PC-3 (cell line): ENCODE results near the gene FKBP1A. TPM values are rescaled to one million over a fixed set of nuclear protein-coding genes. Genes with fewer than 3 reads are reported as not detected.

Experiments
- ATAC-seq: fragments of 200-7000 bp; cut with Tn5 transposase; 2 replicates; pipeline ENCODE4 v1.9.1; 2020; ENCODE audit warnings: mild to moderate bottlenecking, moderate library complexity
- BruUV-seq: library from RNA; stranded (reverse); fragments of 400-500 nt; replicated peaks from 2 replicates; lab custom pipeline; 2021; lab: Mats Ljungman, UMichigan
- CTCF ChIA-PET: fragments of 300-600 bp; sonication (Branson Sonifier 250); formaldehyde crosslinking; loops from one replicate; lab custom pipeline; 2022; ENCODE audit warnings: antibody characterized with exemption; lab: Charles Lee
- POLR2A ChIA-PET: fragments of 300-600 bp; sonication (Branson Sonifier 250); formaldehyde crosslinking; loops from one replicate; lab custom pipeline; 2022; ENCODE audit warnings: antibody characterized with exemption; ENCODE audit not compliant: unreplicated experiment; lab: Charles Lee
- DNase-seq: peaks from one replicate; pipeline ENCODE4 v3.0.0-alpha.2; 2015
- H2AFZ ChIP-seq: fragments of 300-600 bp; sonication (generic); 2 replicates; pipeline ENCODE4 v1.6.0; 2016; ENCODE audit warnings: antibody characterized with exemption, low read length
- H3F3A ChIP-seq: fragments of 300-600 bp; sonication (generic); one replicate; pipeline ENCODE4 v1.6.0; 2017; ENCODE audit warnings: antibody characterized with exemption, low read length, control low read depth, mild to moderate bottlenecking; ENCODE audit not compliant: unreplicated experiment
- H3K27ac ChIP-seq: fragments of 300-600 bp; sonication (generic); 2 replicates; pipeline ENCODE4 v1.5.1; 2016; ENCODE audit warnings: mild to moderate bottlenecking, low read length
- H3K27me3 ChIP-seq: fragments of 300-600 bp; sonication (generic); 2 replicates; pipeline ENCODE4 v1.6.1; 2016; ENCODE audit warnings: low read length, mixed read lengths
- H3K36me3 ChIP-seq: fragments of 300-600 bp; sonication (generic); 2 replicates; pipeline ENCODE4 v1.6.1; 2016; ENCODE audit warnings: low read depth, mixed run types, low read length, mixed read lengths
- H3K4me1 ChIP-seq: fragments of 300-600 bp; sonication (generic); 2 replicates; pipeline ENCODE4 v1.5.1; 2016; ENCODE audit warnings: low read length; ENCODE audit not compliant: insufficient read depth
- H3K4me2 ChIP-seq: fragments of 300-600 bp; sonication (generic); 2 replicates; pipeline ENCODE4 v1.6.0; 2016; ENCODE audit warnings: low read length
- H3K4me3 ChIP-seq: fragments of 300-600 bp; sonication (generic); 2 replicates; pipeline ENCODE4 v1.5.1; 2016; ENCODE audit warnings: mild to moderate bottlenecking, low read length, mixed read lengths
- H3K79me2 ChIP-seq: fragments of 300-600 bp; sonication (generic); 2 replicates; pipeline ENCODE4 v1.6.1; 2017; ENCODE audit warnings: low read length, mixed read lengths
- H3K9ac ChIP-seq: fragments of 300-600 bp; sonication (generic); 2 replicates; pipeline ENCODE4 v1.6.0; 2016; ENCODE audit warnings: mild to moderate bottlenecking, low read length
- H3K9me2 ChIP-seq: fragments of 300-600 bp; sonication (generic); replicated peaks from 2 replicates; pipeline ENCODE4 v1.6.1; 2016; ENCODE audit warnings: mixed run types, low read length, mixed read lengths
- H3K9me3 ChIP-seq: fragments of 300-600 bp; sonication (generic); 2 replicates; pipeline ENCODE4 v1.6.1; 2016; ENCODE audit warnings: low read length, mixed read lengths
- H4K20me1 ChIP-seq: fragments of 300-600 bp; sonication (generic); 2 replicates; pipeline ENCODE4 v1.6.1; 2016; ENCODE audit warnings: low read length, mixed read lengths
- EZH2 ChIP-seq: fragments of 300-600 bp; sonication (generic); IDR thresholded peaks from one replicate; pipeline ENCODE4 v1.6.1; 2017; ENCODE audit warnings: antibody characterized with exemption, mild to moderate bottlenecking, low read length; ENCODE audit not compliant: unreplicated experiment
- EZH2phosphoT487 ChIP-seq: fragments of 300-600 bp; sonication (generic); IDR thresholded peaks from 2 replicates; pipeline ENCODE4 v1.6.1; 2018; ENCODE audit warnings: mild to moderate bottlenecking, antibody characterized with exemption, low read length, borderline replicate concordance
- intact Hi-C: fragments of 100-400 bp; cut with micrococcal nuclease; formaldehyde crosslinking; loops from 2 replicates; pipeline ENCODE4 v1.9.0; 2023
- total RNA-seq: library from RNA; depleted of rRNA; stranded (reverse); fragments of >200 nt; gene quantifications from 2 replicates; pipeline ENCODE4 v1.2.3, GENCODE V29; 2014
- TF ChIP-seq, protein P1 (sequence below): fragments of 300-600 bp; sonication (generic); conservative IDR thresholded peaks from 2 replicates; pipeline ENCODE4 v1.5.1; 2017; ENCODE audit warnings: antibody characterized with exemption, low read depth, mild to moderate bottlenecking, low read length

FKBP1A gene
- total RNA-seq, 1 experiment from 2014 or later = 178 TPM

DNA sequence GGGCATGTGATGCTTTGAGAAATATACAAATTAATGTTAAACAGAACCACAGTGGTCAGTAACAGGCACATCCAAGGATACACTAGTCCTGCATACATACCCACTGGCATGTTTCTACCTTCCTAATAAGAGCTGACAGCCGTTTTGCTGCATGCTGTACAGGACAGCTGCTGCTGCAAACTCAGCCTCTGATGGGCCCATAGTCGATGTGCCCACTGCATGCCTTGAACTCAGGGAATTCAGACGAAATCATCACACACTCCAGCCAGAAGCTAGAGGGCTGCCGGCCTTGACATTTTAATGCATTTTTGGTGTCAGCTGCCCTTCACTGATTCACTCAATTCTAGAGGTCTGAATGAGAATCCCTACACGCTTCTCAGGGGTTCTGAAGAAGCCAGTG is 29.3 kb downstream of the FKBP1A start:
- no peak overlapping the region for H3K4me2 ChIP-seq
- H4K20me1 ChIP-seq = no peaks in the 10 kb centered on the region; the same call in 1 of the 2 replicates
- no peak overlapping the region for H3K9ac ChIP-seq
- H3K9me3 ChIP-seq = no peaks in the 10 kb centered on the region
- peaks cover 44% of the 10 kb centered on the region for H3K36me3 ChIP-seq
- peaks cover 15% of the 10 kb centered on the region; the same call in 1 of the 2 replicates for H3K79me2 ChIP-seq
- no peaks in the 10 kb centered on the region for H3K9me2 ChIP-seq
- peaks cover 5% of the 10 kb centered on the region for H3K4me1 ChIP-seq
- intact Hi-C loops = no loop called here
- ATAC-seq (no peak), DNase-seq (no peak)
- no peaks in the 10 kb centered on the region for H3F3A ChIP-seq
- BruUV-seq = no TSS peak
- H3K4me3 ChIP-seq = no peak overlapping the region
- CTCF ChIA-PET = no interaction called here
- no peak overlapping the region for H2AFZ ChIP-seq
- POLR2A ChIA-PET = no interaction called here
- no peak overlapping the region for H3K27ac ChIP-seq
- TF ChIP-seq, protein P1, sequence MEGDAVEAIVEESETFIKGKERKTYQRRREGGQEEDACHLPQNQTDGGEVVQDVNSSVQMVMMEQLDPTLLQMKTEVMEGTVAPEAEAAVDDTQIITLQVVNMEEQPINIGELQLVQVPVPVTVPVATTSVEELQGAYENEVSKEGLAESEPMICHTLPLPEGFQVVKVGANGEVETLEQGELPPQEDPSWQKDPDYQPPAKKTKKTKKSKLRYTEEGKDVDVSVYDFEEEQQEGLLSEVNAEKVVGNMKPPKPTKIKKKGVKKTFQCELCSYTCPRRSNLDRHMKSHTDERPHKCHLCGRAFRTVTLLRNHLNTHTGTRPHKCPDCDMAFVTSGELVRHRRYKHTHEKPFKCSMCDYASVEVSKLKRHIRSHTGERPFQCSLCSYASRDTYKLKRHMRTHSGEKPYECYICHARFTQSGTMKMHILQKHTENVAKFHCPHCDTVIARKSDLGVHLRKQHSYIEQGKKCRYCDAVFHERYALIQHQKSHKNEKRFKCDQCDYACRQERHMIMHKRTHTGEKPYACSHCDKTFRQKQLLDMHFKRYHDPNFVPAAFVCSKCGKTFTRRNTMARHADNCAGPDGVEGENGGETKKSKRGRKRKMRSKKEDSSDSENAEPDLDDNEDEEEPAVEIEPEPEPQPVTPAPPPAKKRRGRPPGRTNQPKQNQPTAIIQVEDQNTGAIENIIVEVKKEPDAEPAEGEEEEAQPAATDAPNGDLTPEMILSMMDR = no peak
- TF ChIP-seq EZH2phosphoT487 (no peak), EZH2 (no peak)
- no peaks in the 10 kb centered on the region for H3K27me3 ChIP-seq

DNA sequence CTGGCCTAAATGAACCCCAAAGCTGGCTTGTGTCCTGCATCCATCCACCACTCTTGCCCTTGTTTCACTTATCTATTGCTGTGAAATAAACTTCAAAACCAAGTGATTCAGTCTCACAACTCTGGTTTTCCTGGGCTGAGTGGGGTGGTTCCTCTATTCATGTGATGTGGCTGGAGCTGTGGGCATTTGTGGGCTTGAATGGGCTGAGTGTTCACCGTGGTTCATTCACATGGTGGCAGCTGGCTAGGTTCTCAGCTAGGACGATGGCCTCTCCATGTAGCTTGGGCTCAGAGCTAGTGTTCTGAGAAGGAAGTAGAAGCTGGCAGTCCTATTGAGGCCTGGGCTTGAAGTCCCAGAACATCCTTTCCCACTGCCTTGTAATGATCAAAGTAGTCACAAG is 30.4 kb downstream of the FKBP1A start:
- ATAC-seq = no peak
- Histone ChIP-seq H3K4me1 (peaks cover 8% of the 10 kb centered on the region), H3K4me3 (no peak overlapping the region), H3K9me2 (no peaks in the 10 kb centered on the region), H3K9ac (no peak overlapping the region), H3K36me3 (peaks cover 34% of the 10 kb centered on the region), H3F3A (no peaks in the 10 kb centered on the region), H3K27me3 (no peaks in the 10 kb centered on the region), H3K9me3 (no peaks in the 10 kb centered on the region), H3K79me2 (peaks cover 13% of the 10 kb centered on the region; the same call in 1 of the 2 replicates), H4K20me1 (no peaks in the 10 kb centered on the region; the same call in 1 of the 2 replicates), H2AFZ (no peak overlapping the region), H3K4me2 (no peak overlapping the region), H3K27ac (no peak overlapping the region)
- DNase-seq = no peak
- no TSS peak for BruUV-seq
- CTCF ChIA-PET = no interaction called here
- POLR2A ChIA-PET = no interaction called here
- TF ChIP-seq, protein P1 = no peak
- TF ChIP-seq EZH2 = no peak
- TF ChIP-seq EZH2phosphoT487 = no peak
- intact Hi-C loops = no loop called here

DNA sequence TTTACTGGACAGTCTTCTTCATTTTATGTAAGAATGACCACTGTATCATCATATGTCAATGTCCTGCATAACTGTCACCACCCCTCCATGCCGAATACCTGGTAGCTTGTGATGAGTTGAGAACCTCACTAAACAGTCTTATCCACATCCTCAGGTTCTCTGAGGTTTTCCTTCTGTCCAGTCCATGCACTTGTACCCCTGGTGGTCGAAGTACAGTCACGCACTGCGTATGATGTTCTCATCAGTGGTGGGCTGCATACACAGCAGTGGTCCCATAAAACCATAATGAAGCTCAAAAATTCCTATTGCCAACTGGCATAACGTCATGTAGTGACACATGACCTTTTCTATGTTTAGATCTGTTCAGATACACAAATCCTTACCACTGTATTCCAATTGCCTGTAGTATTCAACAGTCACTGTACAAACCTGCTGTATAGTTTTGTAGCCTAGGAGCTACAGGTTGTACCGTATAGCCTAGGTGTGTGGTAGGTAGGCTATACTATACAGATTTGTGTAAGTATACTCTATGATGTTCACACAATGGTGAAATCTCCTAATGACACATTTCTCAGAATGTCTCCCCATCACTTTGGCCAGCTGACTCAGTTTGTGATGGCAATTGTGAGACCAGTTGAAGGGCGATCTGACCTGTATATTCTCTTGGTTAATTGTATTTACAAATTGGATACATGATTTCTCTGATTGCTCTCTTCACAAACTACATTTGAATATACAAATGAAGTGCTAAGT is 32.6 kb downstream of the FKBP1A start:
- Histone ChIP-seq H3F3A (no peaks in the 10 kb centered on the region), H4K20me1 (no peaks in the 10 kb centered on the region), H3K9me2 (no peaks in the 10 kb centered on the region), H3K27me3 (no peaks in the 10 kb centered on the region), H3K79me2 (peaks cover 13% of the 10 kb centered on the region; the same call in 1 of the 2 replicates), H3K4me1 (peaks cover 10% of the 10 kb centered on the region), H3K9me3 (no peaks in the 10 kb centered on the region), H3K4me3 (no peak overlapping the region), H3K9ac (no peak overlapping the region), H3K27ac (no peak overlapping the region), H2AFZ (no peak overlapping the region), H3K36me3 (peaks cover 40% of the 10 kb centered on the region), H3K4me2 (no peak overlapping the region)
- intact Hi-C loops = no loop called here
- no TSS peak for BruUV-seq
- no peak for TF ChIP-seq EZH2phosphoT487
- TF ChIP-seq, protein P1 = peak; percentile 52
- ATAC-seq (no peak), DNase-seq (no peak)
- POLR2A ChIA-PET = no interaction called here
- CTCF ChIA-PET = no interaction called here
